DMS53 (cell line): ENCODE data around the gene BYSL.

Source experiments
- DNase-seq: peaks from one replicate; lab custom pipeline; 2025; lab: John Stamatoyannopoulos, UW

Gene BYSL

GRCh38 chr6:41920921-41921711, at the start of gene BYSL, which contains the start of gene MED20:
BYSL (plus strand) TSS chr6:41921499; CDS start chr6:41921563, 64 bp downstream.
MED20 (minus strand) TSS chr6:41921139; CDS start chr6:41921018, 121 bp downstream.
- peak; percentile 96 for DNase-seq

- DNase-seq, result no peak
Measured at GRCh38 chr6:41871691-41872090, 49.6 kb upstream of the BYSL start.

GRCh38 chr6:41872147-41872546, 49.2 kb upstream of the BYSL start:
- DNase-seq, result no peak

- no peak for DNase-seq
Measured at GRCh38 chr6:41874741-41875140, 46.6 kb upstream of the BYSL start.

- DNase-seq, result no peak
Measured at GRCh38 chr6:41877051-41877680, 44.1 kb upstream of the BYSL start.

GRCh38 chr6:41878246-41878645, 43.1 kb upstream of the BYSL start:
- DNase-seq, result no peak

- DNase-seq, result no peak
Measured at GRCh38 chr6:41878961-41879405, 42.3 kb upstream of the BYSL start.

- no peak for DNase-seq
Measured at GRCh38 chr6:41881506-41881905, 39.8 kb upstream of the BYSL start.

- no peak for DNase-seq
Measured at GRCh38 chr6:41884957-41885356, 36.3 kb upstream of the BYSL start.

GRCh38 chr6:41885930-41886329, 35.4 kb upstream of the BYSL start:
- DNase-seq, result no peak

GRCh38 chr6:41887331-41887751, 34.0 kb upstream of the BYSL start:
- DNase-seq, result no peak

GRCh38 chr6:41892921-41893564, 28.3 kb upstream of the BYSL start:
- DNase-seq, result no peak

GRCh38 chr6:41894366-41895299, 26.7 kb upstream of the BYSL start:
- DNase-seq, result no peak

- peak; percentile 91 for DNase-seq
Measured at GRCh38 chr6:41895300-41896233, 25.7 kb upstream of the BYSL start, which contains the start of gene USP49. USP49 (minus strand) TSS chr6:41895375; CDS start chr6:41806983, 88,392 bp downstream.

GRCh38 chr6:41896281-41896680, 25.0 kb upstream of the BYSL start:
- peak; percentile 35 for DNase-seq

- no peak for DNase-seq
Measured at GRCh38 chr6:41900861-41901260, 20.4 kb upstream of the BYSL start.

- peak; percentile 29 for DNase-seq
Measured at GRCh38 chr6:41901882-41902519, 19.3 kb upstream of the BYSL start.

- no peak for DNase-seq
Measured at GRCh38 chr6:41909727-41910126, 11.6 kb upstream of the BYSL start.

GRCh38 chr6:41914343-41914742, 7.0 kb upstream of the BYSL start:
- no peak for DNase-seq
